ENCODE results near the gene CAPZB.
A peak's percentile ranks its signal among the peaks of the same experiment; 100 is the strongest.

The CAPZB gene

GRCh38 chr1:19397217-19397945, 88.0 kb downstream of the CAPZB start:
- peaks cover 79% of the 10 kb centered on the region for H3K4me1 Mint-ChIP-seq (ENCODE audit: low read depth)
- peaks cover 4% of the 10 kb centered on the region for H3K36me3 Mint-ChIP-seq
- peak overlapping the region; percentile 85 for H3K27ac Mint-ChIP-seq
- no peaks in the 10 kb centered on the region for H3K27me3 Mint-ChIP-seq
- H3K4me3 Mint-ChIP-seq, result no peak overlapping the region
- no peaks in the 10 kb centered on the region for H3K9me3 Mint-ChIP-seq (ENCODE audit: low read depth)

DNA sequence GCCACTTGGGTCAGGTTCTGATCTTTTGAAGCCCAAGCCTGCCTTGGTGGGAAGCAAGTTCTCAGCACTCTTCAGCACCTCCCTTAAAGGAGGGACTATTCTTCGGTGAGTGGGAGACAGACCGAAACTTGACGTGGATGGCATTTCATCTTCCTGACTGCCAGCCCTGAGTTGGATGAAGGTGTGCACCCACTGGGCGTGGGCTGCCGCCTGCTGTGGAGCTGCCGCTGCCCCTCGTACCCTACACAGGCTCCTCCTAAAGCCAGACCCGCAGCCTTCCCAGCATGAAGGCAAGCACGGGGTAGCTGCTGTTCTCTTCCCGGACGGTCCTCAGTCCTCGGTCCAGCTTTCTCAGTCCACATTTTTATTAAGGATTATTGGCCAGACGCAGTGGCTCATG, 89.1 kb downstream of the CAPZB start:
- H3K27ac Mint-ChIP-seq, result no peak overlapping the region
- H3K27me3 Mint-ChIP-seq, result no peaks in the 10 kb centered on the region

DNA sequence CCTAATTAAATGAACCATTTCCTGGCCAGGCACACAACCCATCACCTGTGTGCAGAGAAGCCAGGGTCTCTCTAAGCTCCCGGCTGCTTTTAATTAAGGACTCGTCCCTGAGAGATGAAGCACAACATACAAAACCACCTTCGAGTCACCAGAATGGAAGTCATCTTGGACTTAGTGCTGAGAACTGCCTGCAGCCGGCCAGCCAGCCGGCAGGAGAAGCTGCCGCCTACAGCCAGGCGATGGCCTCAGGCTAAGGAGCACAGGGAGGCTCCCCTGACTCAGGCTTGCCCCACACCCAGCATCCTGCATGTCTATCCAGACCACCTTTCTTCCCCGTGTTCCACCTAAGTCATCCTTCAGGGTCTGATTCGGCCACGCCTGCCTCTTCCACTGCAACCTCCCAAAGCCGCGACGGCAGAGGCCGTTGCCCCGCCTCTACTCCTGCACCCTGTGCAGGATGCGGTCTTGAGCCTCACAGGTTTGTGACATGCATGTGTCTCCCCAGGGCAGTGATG, 89.6 kb downstream of the CAPZB start:
- Mint-ChIP-seq H3K27ac (peak overlapping the region; percentile 83), H3K4me3 (no peak overlapping the region), H3K4me1 (ENCODE audit: low read depth) (peaks cover 79% of the 10 kb centered on the region)

More for the DNA sequence above, 89.1 kb downstream of the CAPZB start:
- Mint-ChIP-seq H3K9me3 (ENCODE audit: low read depth) (no peaks in the 10 kb centered on the region), H3K4me1 (ENCODE audit: low read depth) (peaks cover 79% of the 10 kb centered on the region), H3K4me3 (no peak overlapping the region), H3K36me3 (peaks cover 4% of the 10 kb centered on the region)

GRCh38 chr1:19393046-19393445, 92.3 kb downstream of the CAPZB start:
- Mint-ChIP-seq H3K36me3 (no peaks in the 10 kb centered on the region), H3K4me1 (ENCODE audit: low read depth) (peaks cover 83% of the 10 kb centered on the region), H3K27ac (peak overlapping the region; percentile 66), H3K27me3 (no peaks in the 10 kb centered on the region), H3K4me3 (no peak overlapping the region), H3K9me3 (ENCODE audit: low read depth) (no peaks in the 10 kb centered on the region)

More for the DNA sequence above, 89.6 kb downstream of the CAPZB start:
- H3K27me3 Mint-ChIP-seq, result no peaks in the 10 kb centered on the region
- peaks cover 4% of the 10 kb centered on the region for H3K36me3 Mint-ChIP-seq
- H3K9me3 Mint-ChIP-seq (ENCODE audit: low read depth), result no peaks in the 10 kb centered on the region

DNA sequence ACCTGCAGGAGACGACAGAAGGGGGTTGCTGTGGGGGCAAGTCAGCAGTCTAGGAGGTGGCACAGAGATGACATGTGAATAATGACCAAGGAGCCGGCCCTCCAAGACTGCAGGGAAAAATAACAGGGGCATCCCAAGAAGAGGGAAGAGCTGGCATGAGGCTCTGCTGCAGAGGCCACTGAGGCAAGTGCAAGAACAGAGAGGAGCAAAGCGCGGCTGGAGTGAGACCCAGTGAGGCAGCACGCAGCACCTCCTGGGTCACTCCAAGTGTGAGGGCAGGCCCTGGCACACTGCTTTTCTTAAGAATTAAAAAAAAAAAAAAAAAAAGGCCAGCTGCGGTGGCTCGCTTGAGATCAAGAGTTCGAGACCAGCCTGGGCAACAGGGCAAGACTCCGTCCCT, 93.1 kb downstream of the CAPZB start:
- Mint-ChIP-seq H3K27me3 (no peaks in the 10 kb centered on the region), H3K4me3 (peak overlapping the region; percentile 85), H3K9me3 (ENCODE audit: low read depth) (no peaks in the 10 kb centered on the region), H3K4me1 (ENCODE audit: low read depth) (peaks cover 85% of the 10 kb centered on the region), H3K27ac (peak overlapping the region; percentile 88), H3K36me3 (no peaks in the 10 kb centered on the region)

GRCh38 chr1:19391596-19391981, 93.8 kb downstream of the CAPZB start:
- Mint-ChIP-seq H3K9me3 (ENCODE audit: low read depth) (no peaks in the 10 kb centered on the region), H3K4me1 (ENCODE audit: low read depth) (peaks cover 82% of the 10 kb centered on the region), H3K4me3 (peak overlapping the region; percentile 85), H3K36me3 (no peaks in the 10 kb centered on the region), H3K27me3 (no peaks in the 10 kb centered on the region), H3K27ac (peak overlapping the region; percentile 92)

DNA sequence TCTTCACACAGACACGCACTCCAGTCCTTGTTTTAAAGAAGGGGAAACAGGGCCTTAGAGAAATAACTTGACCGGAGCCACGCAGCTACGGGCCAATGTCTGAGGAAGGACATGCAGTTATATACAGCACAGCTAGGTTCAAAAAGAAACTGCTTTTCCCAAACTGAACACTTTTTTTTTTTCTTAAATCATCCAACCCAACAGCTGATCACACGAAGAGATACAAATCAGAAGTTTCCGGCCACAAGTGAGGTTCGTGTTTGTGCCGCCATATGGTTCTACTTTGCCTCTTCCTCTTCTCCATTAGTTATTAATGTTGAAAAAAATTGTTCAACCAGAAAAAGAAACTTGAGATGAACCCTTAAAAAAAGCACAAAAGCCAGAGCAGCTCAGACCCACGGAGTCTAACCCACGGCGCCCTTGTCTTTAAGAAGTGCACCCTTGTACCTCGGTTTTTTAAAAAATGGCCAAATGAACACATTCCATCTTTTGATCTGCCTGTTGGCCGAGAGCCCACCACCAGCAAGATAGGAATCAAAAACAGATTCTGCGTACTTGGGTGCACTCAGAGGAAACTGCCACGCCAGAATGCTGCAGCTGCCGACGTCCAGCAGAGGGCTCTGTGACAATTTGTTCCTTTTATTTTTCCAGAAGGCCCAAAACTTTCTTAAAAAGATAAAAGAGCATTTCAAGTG, 94.3 kb downstream of the CAPZB start:
- H3K9me3 Mint-ChIP-seq (ENCODE audit: low read depth), result no peaks in the 10 kb centered on the region
- H3K36me3 Mint-ChIP-seq, result no peaks in the 10 kb centered on the region
- H3K4me3 Mint-ChIP-seq, result peak overlapping the region; percentile 85
- H3K27ac Mint-ChIP-seq, result peak overlapping the region; percentile 92
- peaks cover 78% of the 10 kb centered on the region for H3K4me1 Mint-ChIP-seq (ENCODE audit: low read depth)
- H3K27me3 Mint-ChIP-seq, result no peaks in the 10 kb centered on the region

DNA sequence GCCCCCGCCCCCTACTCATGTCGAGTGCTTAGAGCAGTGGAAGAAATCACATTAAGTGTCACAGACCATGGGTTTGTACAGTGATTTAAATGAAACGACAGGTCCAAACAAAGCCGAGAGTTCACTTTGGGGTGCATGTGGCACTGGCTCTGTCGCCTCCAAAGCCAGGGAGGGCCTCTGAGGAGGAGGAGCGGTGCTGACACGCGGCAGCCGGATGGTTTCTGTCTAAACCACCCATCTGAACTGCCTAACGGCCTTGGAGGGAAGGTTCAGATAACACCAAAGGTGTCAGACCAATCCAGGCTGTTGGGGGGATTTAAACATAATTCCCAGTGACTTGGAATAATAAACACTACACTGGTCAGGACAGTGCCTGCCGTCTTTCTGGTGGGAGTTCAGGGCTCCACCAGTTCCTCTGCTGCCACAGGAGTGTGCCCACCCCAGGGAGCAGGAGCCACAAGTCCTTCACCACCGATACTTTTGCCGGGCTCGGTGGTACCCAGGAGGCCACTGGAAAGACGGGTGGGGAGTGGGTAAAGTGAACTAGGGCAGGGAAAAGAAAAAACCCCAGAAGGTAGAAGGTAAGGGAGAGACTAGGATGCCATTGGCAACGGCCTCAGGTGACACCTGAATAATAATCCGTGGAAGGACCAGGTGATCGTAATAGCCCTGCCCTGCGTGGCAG, 95.0 kb downstream of the CAPZB start:
- H3K36me3 Mint-ChIP-seq, result no peaks in the 10 kb centered on the region
- H3K27ac Mint-ChIP-seq, result peak overlapping the region; percentile 86
- H3K4me3 Mint-ChIP-seq, result peak overlapping the region; percentile 85
- H3K9me3 Mint-ChIP-seq (ENCODE audit: low read depth), result no peaks in the 10 kb centered on the region
- no peaks in the 10 kb centered on the region for H3K27me3 Mint-ChIP-seq
- H3K4me1 Mint-ChIP-seq (ENCODE audit: low read depth), result peaks cover 70% of the 10 kb centered on the region

GRCh38 chr1:19388980-19389379, 96.4 kb downstream of the CAPZB start:
- no peaks in the 10 kb centered on the region for H3K9me3 Mint-ChIP-seq (ENCODE audit: low read depth)
- peak overlapping the region; percentile 86 for H3K27ac Mint-ChIP-seq
- no peak overlapping the region for H3K4me3 Mint-ChIP-seq
- H3K36me3 Mint-ChIP-seq, result peaks cover 2% of the 10 kb centered on the region
- no peaks in the 10 kb centered on the region for H3K27me3 Mint-ChIP-seq
- peaks cover 63% of the 10 kb centered on the region for H3K4me1 Mint-ChIP-seq (ENCODE audit: low read depth)

GRCh38 chr1:19387045-19387467, 98.3 kb downstream of the CAPZB start:
- Mint-ChIP-seq H3K27ac (peak overlapping the region; percentile 50), H3K4me3 (no peak overlapping the region), H3K4me1 (ENCODE audit: low read depth) (peaks cover 51% of the 10 kb centered on the region)

GRCh38 chr1:19385869-19386591, 99.3 kb downstream of the CAPZB start:
- Mint-ChIP-seq H3K4me1 (ENCODE audit: low read depth) (peaks cover 44% of the 10 kb centered on the region), H3K4me3 (no peak overlapping the region), H3K9me3 (ENCODE audit: low read depth) (no peaks in the 10 kb centered on the region), H3K27me3 (no peaks in the 10 kb centered on the region), H3K36me3 (peaks cover 5% of the 10 kb centered on the region), H3K27ac (peak overlapping the region; percentile 10)

More at GRCh38 chr1:19387045-19387467, 98.3 kb downstream of the CAPZB start:
- H3K9me3 Mint-ChIP-seq (ENCODE audit: low read depth), result no peaks in the 10 kb centered on the region
- no peaks in the 10 kb centered on the region for H3K27me3 Mint-ChIP-seq
- H3K36me3 Mint-ChIP-seq, result peaks cover 5% of the 10 kb centered on the region

DNA sequence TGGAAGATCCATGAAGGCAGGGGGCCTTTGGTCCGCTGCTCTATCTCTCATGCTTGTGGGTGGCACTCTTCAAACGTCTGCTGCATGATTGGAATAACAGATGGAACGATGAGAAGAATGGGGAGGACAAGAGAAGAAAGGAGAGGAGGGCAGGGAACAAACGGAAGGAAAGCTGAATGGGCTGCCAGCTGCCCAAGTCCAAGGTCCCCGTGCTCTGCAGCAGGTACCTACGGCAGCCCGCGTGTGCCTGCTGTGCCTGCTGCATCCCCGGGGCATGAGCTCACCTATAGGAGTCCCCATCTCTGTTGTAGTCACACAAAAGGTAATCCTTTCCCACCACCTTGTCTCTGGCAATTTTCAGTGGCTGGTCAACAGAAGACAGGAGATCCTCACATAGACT, 100.1 kb downstream of the CAPZB start:
- H3K9me3 Mint-ChIP-seq (ENCODE audit: low read depth), result no peaks in the 10 kb centered on the region
- H3K36me3 Mint-ChIP-seq, result peaks cover 5% of the 10 kb centered on the region
- H3K4me3 Mint-ChIP-seq, result no peak overlapping the region
- peak overlapping the region; percentile 64 for H3K27ac Mint-ChIP-seq
- H3K4me1 Mint-ChIP-seq (ENCODE audit: low read depth), result peaks cover 35% of the 10 kb centered on the region
- H3K27me3 Mint-ChIP-seq, result no peaks in the 10 kb centered on the region

- peak overlapping the region; percentile 64 for H3K27ac Mint-ChIP-seq
These were observed 100.6 kb downstream of the CAPZB start for GRCh38 chr1:19384772-19385187.

DNA sequence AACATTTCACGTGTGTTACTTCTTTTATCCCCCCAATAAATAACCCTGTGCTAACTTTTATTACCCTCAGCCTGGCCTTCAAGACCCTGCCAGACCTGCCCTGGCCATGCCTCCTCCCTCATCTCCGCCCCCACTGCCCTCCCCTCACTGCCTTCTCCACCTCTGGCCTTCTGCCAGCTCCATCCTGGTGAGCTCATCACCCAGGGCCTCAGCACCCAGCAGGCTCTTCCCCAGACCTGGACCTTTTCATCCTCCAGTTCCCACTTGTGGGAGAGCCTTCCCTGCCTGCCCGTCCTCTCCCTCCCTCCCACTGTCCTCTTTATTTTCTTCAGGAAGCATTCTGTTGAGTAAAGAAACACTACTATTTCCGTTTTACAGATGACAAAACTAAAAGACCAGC, 101.2 kb downstream of the CAPZB start:
- Mint-ChIP-seq H3K9me3 (ENCODE audit: low read depth) (no peaks in the 10 kb centered on the region), H3K36me3 (peaks cover 5% of the 10 kb centered on the region), H3K27me3 (no peaks in the 10 kb centered on the region)

More at GRCh38 chr1:19384772-19385187, 100.6 kb downstream of the CAPZB start:
- Mint-ChIP-seq H3K36me3 (peaks cover 5% of the 10 kb centered on the region), H3K27me3 (no peaks in the 10 kb centered on the region), H3K4me3 (no peak overlapping the region), H3K9me3 (ENCODE audit: low read depth) (no peaks in the 10 kb centered on the region), H3K4me1 (ENCODE audit: low read depth) (peaks cover 32% of the 10 kb centered on the region)

More for the DNA sequence above, 101.2 kb downstream of the CAPZB start:
- H3K4me1 Mint-ChIP-seq (ENCODE audit: low read depth), result peaks cover 30% of the 10 kb centered on the region
- peak overlapping the region; percentile 64 for H3K27ac Mint-ChIP-seq
- no peak overlapping the region for H3K4me3 Mint-ChIP-seq

All from activated naive CD8-positive, alpha-beta T cell (primary cell).